Endothelial cell (in vitro differentiated cells): ENCODE data around the gene RHOT1. TPM values are rescaled to one million over a fixed set of nuclear protein-coding genes. Genes with fewer than 3 reads are reported as not detected.
A peak's percentile ranks its signal among the peaks of the same experiment; 100 is the strongest.
"Not testable (repeated sequence)": the region's sequence is repeated elsewhere in the genome, so short reads cannot be mapped to it uniquely, and the experiment has no call there.

Source experiments
- DNase-seq: peaks from one replicate; pipeline ENCODE4 v3.0.0; 2021; ENCODE audit warnings: low spot score
- H3K27ac Mint-ChIP-seq: one replicate; pipeline ENCODE4 v1.8.0; 2021; ENCODE audit warnings: mixed read lengths, inconsistent platforms; ENCODE audit not compliant: unreplicated experiment
- H3K27me3 Mint-ChIP-seq: one replicate; pipeline ENCODE4 v1.8.0; 2021; ENCODE audit warnings: mild to moderate bottlenecking, moderate library complexity, mixed read lengths, inconsistent platforms; ENCODE audit not compliant: unreplicated experiment
- H3K36me3 Mint-ChIP-seq: one replicate; pipeline ENCODE4 v1.8.0; 2021; ENCODE audit warnings: mild to moderate bottlenecking, low read depth, mixed read lengths, inconsistent platforms; ENCODE audit not compliant: unreplicated experiment
- H3K4me1 Mint-ChIP-seq: one replicate; pipeline ENCODE4 v1.8.0; 2021; ENCODE audit warnings: mild to moderate bottlenecking, mixed read lengths, inconsistent platforms; ENCODE audit not compliant: unreplicated experiment
- H3K4me3 Mint-ChIP-seq: one replicate; pipeline ENCODE4 v1.8.0; 2021; ENCODE audit warnings: mild to moderate bottlenecking, mixed read lengths, inconsistent platforms; ENCODE audit not compliant: unreplicated experiment
- H3K9me3 Mint-ChIP-seq: one replicate; pipeline ENCODE4 v1.8.0; 2021; ENCODE audit warnings: mixed read lengths, inconsistent platforms; ENCODE audit not compliant: unreplicated experiment
- total RNA-seq: library from RNA; stranded (reverse); fragmentation: NEBNext Ultra II Directional; extraction: Animal tissue kit (Norgen Biotek cat#: 25700); gene quantifications from one replicate; pipeline ENCODE4 v1.2.1, GENCODE V29; 2021; ENCODE audit not compliant: unreplicated experiment
- TF ChIP-seq, protein P1 (sequence below): fragments of 200-600 bp; sonication (generic); IDR thresholded peaks from one replicate; pipeline ENCODE4 v1.5.0; 2021; ENCODE audit warnings: antibody characterized with exemption; ENCODE audit not compliant: unreplicated experiment

The RHOT1 gene
- total RNA-seq, 1 donor from 2014 or later: 21.4 TPM

DNA sequence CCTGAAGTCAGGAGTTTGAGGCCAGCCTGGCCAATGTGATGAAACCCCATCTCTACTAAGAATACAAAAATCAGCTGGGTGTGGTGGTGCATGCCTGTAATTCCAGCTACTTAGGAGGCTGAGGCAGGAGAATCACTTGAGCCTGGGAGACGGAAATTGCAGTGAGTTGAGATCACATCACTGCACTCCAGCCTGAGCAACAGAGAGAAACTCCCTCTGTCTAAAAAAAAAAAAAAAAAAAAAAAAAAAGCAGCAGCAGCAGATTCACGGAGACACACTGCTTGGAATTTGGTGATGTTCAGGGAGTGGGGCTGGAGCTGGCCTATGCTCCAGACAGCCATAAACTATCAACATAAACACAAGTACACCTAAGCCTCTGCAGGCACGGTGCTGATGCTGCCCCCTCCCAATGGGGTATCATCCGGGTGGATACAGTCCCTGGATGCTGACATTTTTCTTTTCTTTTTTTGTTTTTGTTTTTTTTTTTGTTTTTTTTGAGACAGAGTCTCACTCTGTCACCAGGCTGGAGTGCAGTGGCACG, 39.6 kb upstream of the RHOT1 start:
- no peaks in the 10 kb centered on the region for H3K9me3 Mint-ChIP-seq
- H3K4me1 Mint-ChIP-seq: peaks cover 20% of the 10 kb centered on the region
- TF ChIP-seq, protein P1, sequence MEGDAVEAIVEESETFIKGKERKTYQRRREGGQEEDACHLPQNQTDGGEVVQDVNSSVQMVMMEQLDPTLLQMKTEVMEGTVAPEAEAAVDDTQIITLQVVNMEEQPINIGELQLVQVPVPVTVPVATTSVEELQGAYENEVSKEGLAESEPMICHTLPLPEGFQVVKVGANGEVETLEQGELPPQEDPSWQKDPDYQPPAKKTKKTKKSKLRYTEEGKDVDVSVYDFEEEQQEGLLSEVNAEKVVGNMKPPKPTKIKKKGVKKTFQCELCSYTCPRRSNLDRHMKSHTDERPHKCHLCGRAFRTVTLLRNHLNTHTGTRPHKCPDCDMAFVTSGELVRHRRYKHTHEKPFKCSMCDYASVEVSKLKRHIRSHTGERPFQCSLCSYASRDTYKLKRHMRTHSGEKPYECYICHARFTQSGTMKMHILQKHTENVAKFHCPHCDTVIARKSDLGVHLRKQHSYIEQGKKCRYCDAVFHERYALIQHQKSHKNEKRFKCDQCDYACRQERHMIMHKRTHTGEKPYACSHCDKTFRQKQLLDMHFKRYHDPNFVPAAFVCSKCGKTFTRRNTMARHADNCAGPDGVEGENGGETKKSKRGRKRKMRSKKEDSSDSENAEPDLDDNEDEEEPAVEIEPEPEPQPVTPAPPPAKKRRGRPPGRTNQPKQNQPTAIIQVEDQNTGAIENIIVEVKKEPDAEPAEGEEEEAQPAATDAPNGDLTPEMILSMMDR: no peak
- no peak overlapping the region for H3K27ac Mint-ChIP-seq
- no peaks in the 10 kb centered on the region for H3K27me3 Mint-ChIP-seq
- no peak overlapping the region for H3K4me3 Mint-ChIP-seq
- DNase-seq: no peak
- H3K36me3 Mint-ChIP-seq: no peaks in the 10 kb centered on the region

DNA sequence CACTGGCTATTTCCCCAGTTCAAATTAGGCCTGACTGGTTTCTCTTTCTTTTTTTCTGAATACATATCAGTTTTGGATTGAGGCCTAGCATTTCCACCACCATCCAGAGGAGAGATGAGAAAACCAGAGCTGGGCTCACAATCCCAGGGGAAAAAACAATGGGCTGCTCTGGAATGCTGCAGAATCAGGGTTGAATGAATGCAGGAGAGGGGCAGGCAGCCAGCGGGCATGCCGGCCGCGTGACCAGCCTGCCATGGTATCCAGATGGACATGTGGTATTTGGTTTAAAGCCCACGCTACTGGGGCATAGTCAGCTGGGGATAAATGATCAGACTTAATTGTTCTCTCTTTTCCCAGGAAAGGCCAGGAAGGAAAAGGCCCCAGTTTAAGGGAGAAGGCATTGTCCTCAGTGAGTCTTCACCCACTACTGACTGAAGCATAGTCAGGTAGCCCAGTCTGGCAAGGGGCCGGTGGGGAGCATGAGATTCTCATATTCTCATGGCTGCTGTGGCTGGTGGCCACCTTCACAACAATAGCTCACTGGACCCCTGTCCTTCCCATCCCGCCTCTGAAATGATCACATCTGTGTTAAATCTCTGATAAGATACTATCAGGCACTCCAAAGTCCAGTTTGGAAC, 38.7 kb upstream of the RHOT1 start:
- TF ChIP-seq, protein P1: no peak
- H3K4me1 Mint-ChIP-seq: peaks cover 20% of the 10 kb centered on the region
- no peaks in the 10 kb centered on the region for H3K9me3 Mint-ChIP-seq
- no peaks in the 10 kb centered on the region for H3K36me3 Mint-ChIP-seq
- H3K27ac Mint-ChIP-seq: peak overlapping the region; percentile 64
- no peak for DNase-seq
- no peak overlapping the region for H3K4me3 Mint-ChIP-seq
- no peaks in the 10 kb centered on the region for H3K27me3 Mint-ChIP-seq

DNA sequence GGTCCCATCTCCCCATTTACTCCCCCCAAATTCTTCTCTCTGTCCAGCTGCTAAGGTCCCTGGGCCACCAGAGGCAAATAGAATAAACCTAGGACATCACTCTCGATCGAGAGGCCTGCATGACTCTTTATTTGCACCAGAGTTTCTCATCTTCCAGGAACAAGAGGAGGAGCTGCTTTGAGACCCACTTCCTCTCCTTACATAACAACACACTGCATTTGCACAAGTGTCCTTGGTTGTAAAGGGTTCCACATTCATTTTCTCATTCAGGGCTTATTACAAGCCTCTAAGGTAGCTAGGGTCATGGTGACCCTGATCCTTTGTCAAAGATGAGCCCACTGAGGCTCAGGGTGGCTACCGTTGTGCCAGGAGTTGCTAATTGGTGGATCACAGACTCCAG, 38.1 kb upstream of the RHOT1 start:
- Mint-ChIP-seq H3K27me3 (no peaks in the 10 kb centered on the region), H3K9me3 (no peaks in the 10 kb centered on the region), H3K4me1 (peaks cover 20% of the 10 kb centered on the region), H3K27ac (no peak overlapping the region), H3K36me3 (no peaks in the 10 kb centered on the region), H3K4me3 (no peak overlapping the region)
- TF ChIP-seq, protein P1: no peak
- no peak for DNase-seq

DNA sequence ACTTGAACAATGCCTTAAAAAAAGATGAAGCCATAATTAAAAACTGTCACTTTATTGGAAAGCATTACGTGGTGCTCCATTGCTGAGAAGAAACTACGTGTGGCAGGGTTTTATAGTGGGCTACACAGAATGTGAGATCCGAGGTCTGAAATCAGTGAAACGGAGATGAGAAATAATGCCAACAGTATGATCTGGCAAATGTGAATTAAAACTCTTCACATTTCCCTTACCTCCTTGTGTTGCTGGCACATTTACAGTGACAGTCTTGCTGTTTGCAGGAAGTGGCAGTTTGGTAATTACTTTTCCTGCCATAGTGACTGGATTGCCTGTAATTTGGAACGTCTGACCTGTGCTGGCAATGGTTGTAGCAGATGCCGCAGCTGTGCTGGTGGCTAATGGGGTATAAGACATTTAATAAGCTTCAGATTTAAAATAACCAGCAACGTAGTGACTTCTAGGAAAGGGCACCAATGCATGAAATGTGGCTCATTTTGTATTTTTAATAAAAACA, 35.8 kb upstream of the RHOT1 start:
- not testable (repeated sequence) for H3K4me3 Mint-ChIP-seq, H3K27ac Mint-ChIP-seq, H3K27me3 Mint-ChIP-seq, DNase-seq, H3K9me3 Mint-ChIP-seq, H3K36me3 Mint-ChIP-seq
- peaks cover 22% of the 10 kb centered on the region for H3K4me1 Mint-ChIP-seq

DNA sequence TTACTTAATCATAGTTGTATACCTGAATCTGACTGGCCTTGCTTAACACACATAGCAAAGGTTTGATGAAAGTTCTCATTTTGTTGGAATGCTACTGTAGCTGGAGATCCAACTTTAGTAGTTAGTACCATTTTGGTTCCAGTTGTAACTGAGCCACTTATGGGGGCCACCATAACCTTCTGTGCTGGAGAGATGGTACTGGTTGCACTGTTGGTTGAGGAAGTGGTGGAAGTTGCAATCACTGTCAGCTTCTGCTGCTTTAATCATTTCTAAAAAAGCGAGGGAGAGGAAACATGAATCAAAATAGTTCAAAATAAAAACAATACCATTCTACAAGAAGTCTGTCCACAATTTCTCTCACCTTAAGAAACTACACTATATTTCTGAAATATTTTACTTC, 35.1 kb upstream of the RHOT1 start:
- H3K36me3 Mint-ChIP-seq, H3K27me3 Mint-ChIP-seq, H3K9me3 Mint-ChIP-seq, H3K4me3 Mint-ChIP-seq, H3K27ac Mint-ChIP-seq, DNase-seq: not testable (repeated sequence)
- H3K4me1 Mint-ChIP-seq: peaks cover 21% of the 10 kb centered on the region

DNA sequence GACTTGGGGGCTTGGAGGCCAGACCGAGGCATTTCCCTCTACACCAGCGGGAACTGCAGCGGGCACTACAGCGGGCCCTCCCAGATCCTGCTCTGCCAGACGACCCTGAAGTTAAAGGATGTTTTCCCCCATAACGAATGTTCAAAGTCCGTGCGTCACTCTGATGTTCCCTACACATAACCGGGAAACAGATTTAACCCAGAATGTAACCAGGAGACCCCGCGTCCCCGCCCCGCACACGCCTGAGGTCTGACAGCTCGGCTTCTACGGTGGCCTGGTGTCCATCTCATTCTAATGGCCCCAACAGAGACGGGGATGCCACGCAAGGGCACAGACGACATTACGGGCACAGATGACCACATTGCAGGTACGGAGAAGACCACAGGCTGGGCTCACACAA, 31.7 kb upstream of the RHOT1 start:
- Mint-ChIP-seq H3K36me3 (no peaks in the 10 kb centered on the region), H3K9me3 (no peaks in the 10 kb centered on the region), H3K27ac (no peak overlapping the region), H3K27me3 (no peaks in the 10 kb centered on the region), H3K4me1 (peaks cover 15% of the 10 kb centered on the region), H3K4me3 (no peak overlapping the region)
- DNase-seq: no peak
- TF ChIP-seq, protein P1: no peak
